ENCODE results near the gene OR5H15.
"Not testable (repeated sequence)": the region's sequence is repeated elsewhere in the genome, so short reads cannot be mapped to it uniquely, and the experiment has no call there.

Gene OR5H15

GRCh38 chr3:98166396-98166795 lies at the start of gene OR5H15:
Gene OR5H15, plus strand, starts transcription at chr3:98166696. Its CDS starts 2,004 bp downstream, at chr3:98168700.
- no peak for DNase-seq

- no peak for DNase-seq
Observed at GRCh38 chr3:98130421-98130820, 36.1 kb upstream of the OR5H15 start, which contains the start of gene OR5H1. Gene OR5H1, plus strand, starts transcription at chr3:98130721. Its CDS starts 1,977 bp downstream, at chr3:98132698.

DNA sequence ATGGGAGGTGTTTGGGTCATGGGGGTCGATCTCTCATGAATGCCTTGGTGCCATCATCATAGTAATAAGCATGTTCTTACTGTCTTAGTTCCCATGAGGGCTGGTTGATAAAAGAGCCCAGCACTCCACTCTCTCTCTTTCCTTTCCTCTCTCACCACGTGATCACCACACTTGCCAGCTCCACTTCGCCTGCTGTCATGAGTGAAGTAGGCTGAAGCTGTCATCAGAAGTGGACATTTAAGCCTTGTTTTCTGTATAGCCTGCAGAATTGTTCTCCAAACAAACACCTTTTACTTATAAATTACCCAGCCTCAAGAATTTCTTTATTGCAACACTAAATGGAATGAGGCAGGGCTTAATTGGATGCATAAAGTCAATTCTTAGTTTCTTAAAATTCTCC lies 29.9 kb upstream of the OR5H15 start:
- DNase-seq, result no peak

- not testable (repeated sequence) for DNase-seq
Observed at GRCh38 chr3:98137826-98138557, 28.5 kb upstream of the OR5H15 start.

DNA sequence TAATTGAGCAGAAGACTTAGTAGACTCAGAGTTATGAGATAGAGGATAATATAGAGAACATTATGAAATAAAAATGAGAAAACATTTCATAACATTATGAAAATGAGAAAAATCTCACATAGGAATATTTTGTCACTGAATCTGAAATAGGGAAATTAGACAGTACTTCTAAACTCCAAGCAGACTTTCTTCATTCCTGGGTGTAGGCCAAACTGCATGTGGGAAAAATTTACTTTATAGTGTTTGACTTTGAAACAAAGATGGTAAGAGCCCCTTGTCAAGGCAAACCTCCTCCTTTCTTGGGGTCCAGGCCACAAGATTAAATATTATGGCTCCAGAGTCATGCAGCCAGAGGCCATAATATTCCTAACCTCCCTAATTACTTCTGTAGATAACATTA lies 26.0 kb upstream of the OR5H15 start:
- DNase-seq, result no peak

DNA sequence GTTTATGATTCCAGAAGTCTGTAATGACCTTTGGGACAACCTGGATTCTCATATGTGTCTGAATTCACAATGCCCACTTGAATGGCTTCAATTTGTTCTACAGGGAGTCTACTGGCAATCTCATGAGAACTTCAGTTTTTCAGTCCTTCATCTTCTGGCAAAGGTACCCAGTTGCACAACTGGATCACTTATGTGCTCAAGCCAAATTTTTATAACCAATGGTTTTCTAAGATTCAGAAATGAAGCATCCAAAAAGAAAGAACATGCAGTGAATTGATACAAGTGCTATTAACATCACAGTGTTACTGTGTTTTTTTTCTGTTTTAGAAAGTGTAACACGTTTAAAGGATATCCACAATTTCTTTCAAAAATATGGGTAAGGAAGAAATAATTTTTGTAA lies 19.3 kb upstream of the OR5H15 start, which contains the start of gene OR5H14:
TSS of gene OR5H14 (plus strand) at position 301 of the 400 bp plus-strand sequence. CDS start 1,907 bp downstream, outside the sequence.
- no peak for DNase-seq

- DNase-seq, result no peak
Observed at GRCh38 chr3:98148751-98149150, 17.7 kb upstream of the OR5H15 start.

- not testable (repeated sequence) for DNase-seq
Observed at GRCh38 chr3:98149456-98149855, 17.0 kb upstream of the OR5H15 start.

- DNase-seq, result no peak
Observed at GRCh38 chr3:98151241-98151640, 15.3 kb upstream of the OR5H15 start.

GRCh38 chr3:98171071-98171470 lies 4.6 kb downstream of the OR5H15 start:
- DNase-seq, result no peak

- no peak for DNase-seq
Observed at GRCh38 chr3:98172621-98173020, 6.1 kb downstream of the OR5H15 start.

DNA sequence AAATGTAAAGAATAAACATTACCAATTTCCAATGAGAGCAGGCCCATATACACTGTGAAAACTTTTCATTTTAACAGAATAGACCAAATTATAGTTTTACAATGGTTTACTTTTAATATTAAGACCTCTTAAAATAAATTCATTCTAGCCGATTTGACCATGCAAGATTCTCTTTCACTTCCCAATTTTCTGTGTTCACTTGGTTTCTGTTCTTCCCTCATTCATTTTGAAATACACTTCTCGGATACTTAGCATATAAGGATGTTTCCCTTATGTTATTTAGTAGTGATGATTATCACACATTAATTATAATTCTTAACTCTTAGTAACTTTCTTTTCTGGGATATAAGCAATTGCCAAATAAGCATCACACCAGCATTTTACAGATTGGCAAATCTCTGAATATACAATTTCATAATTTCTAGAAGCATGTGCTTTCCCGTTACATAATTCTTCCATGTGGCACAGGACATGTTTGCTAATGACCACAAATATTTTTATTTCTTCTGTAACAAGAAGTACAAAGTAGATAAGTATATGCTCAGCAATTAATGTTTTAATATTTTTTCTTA lies 13.9 kb downstream of the OR5H15 start:
- DNase-seq, result no peak

- no peak for DNase-seq
Observed at GRCh38 chr3:98182196-98182595, 15.7 kb downstream of the OR5H15 start.

DNA sequence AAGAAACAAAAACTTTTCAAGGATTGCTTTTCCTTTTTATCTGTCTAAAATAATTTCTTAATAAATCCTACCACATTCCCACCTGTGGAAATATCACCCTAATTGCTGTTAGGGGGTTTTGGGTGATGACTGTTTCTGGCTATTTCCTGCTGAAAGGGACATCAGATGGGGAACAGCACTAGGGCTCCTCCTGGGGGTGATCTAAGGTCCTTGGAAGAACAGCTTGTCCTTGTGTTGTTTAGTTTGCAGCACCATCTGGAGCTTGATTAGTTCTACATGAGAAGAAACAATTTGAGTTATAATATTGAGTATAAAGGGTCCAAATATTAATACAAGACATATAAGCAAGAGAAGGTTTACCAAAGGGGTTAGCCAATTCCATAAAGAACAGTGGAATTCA lies 18.7 kb downstream of the OR5H15 start:
- DNase-seq, result no peak

- no peak for DNase-seq
Observed at GRCh38 chr3:98188545-98188944, 22.0 kb downstream of the OR5H15 start.

GRCh38 chr3:98190911-98191310 lies 24.4 kb downstream of the OR5H15 start:
- not testable (repeated sequence) for DNase-seq

GRCh38 chr3:98196293-98196692 lies 29.8 kb downstream of the OR5H15 start:
- not testable (repeated sequence) for DNase-seq

- DNase-seq, result no peak
Observed at GRCh38 chr3:98199020-98199419, 32.5 kb downstream of the OR5H15 start.

- DNase-seq, result no peak
Observed at GRCh38 chr3:98209244-98209643, 42.7 kb downstream of the OR5H15 start.

GRCh38 chr3:98213276-98213675 lies 46.8 kb downstream of the OR5H15 start:
- no peak for DNase-seq

- no peak for DNase-seq
Observed at GRCh38 chr3:98215051-98215450, 48.6 kb downstream of the OR5H15 start.

Measured in stimulated activated CD4-positive, alpha-beta T cell treated with anti-CD3 and anti-CD28 coated beads, Interleukin-2, amount 100 ng/mL, for 48 hours (primary cell).